ENCODE data around the gene EEF1G. TPM values are rescaled to one million over a fixed set of nuclear protein-coding genes. Genes with fewer than 3 reads are reported as not detected.

The EEF1G gene
- total RNA-seq, 4 donors from 2014 or later: 650 to 1,310 (median 1,178) TPM

DNA sequence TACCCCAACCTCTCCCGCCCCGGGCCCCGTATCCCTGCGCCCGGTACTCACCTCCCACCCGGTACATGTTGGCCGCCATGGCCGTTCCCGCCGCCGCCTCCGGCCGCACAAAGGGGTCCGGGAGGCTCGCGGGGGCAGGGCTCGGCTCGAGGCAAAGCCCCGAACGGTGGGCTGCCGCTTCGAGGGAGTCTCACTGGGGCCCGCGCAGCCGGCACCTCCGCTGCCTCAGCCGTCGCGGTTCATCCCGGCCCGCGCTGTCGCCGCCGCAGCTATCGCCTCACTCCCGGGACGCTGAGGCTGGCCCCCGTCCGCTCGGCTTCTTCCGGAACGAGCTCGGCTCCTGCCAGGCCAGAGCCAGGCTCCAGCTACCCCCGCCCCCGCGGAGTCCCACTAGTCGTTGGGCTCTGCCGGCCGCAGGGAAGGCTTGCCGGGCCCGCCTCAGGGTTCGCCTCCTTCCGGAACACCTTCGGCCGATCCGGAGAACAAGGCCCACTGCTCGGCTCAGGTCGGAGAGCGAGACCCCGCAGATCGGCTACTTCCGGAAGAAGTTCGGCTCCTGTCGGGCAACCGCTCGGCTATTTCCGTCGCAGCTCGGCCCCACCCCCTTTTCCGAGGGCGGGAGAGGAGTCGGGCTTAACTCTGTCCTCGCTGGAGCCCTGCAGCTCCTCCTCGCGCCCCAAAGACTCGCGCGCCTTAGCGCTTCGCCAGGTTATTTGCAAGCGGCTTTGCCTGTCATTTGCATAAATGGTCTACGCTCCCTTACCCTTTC, 27.9 kb upstream of the EEF1G start, which contains the start of gene MTA2:
TSS of gene MTA2 (minus strand) at position 494 of the 769 bp plus-strand sequence. CDS start at position 79, 415 bp downstream.
- TF ChIP-seq, protein P1, sequence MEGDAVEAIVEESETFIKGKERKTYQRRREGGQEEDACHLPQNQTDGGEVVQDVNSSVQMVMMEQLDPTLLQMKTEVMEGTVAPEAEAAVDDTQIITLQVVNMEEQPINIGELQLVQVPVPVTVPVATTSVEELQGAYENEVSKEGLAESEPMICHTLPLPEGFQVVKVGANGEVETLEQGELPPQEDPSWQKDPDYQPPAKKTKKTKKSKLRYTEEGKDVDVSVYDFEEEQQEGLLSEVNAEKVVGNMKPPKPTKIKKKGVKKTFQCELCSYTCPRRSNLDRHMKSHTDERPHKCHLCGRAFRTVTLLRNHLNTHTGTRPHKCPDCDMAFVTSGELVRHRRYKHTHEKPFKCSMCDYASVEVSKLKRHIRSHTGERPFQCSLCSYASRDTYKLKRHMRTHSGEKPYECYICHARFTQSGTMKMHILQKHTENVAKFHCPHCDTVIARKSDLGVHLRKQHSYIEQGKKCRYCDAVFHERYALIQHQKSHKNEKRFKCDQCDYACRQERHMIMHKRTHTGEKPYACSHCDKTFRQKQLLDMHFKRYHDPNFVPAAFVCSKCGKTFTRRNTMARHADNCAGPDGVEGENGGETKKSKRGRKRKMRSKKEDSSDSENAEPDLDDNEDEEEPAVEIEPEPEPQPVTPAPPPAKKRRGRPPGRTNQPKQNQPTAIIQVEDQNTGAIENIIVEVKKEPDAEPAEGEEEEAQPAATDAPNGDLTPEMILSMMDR (IDR thresholded peaks at IDR 0.05; ENCODE audit: low read depth): no peak

DNA sequence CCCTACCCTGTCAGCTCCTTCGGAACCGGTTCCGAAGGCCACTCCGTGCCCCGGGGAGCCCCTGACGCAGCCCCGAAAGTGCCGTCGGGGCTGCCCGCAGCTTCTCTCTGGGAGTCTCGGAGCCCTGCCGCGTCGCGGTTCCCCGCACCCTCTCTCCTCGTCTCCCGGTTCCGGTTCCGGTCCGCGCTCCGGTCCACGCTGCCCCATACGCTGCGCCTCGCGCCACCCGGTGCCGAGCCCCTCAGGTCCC, 27.4 kb upstream of the EEF1G start:
- TF ChIP-seq, protein P1 (IDR thresholded peaks at IDR 0.05; ENCODE audit: low read depth): no peak

DNA sequence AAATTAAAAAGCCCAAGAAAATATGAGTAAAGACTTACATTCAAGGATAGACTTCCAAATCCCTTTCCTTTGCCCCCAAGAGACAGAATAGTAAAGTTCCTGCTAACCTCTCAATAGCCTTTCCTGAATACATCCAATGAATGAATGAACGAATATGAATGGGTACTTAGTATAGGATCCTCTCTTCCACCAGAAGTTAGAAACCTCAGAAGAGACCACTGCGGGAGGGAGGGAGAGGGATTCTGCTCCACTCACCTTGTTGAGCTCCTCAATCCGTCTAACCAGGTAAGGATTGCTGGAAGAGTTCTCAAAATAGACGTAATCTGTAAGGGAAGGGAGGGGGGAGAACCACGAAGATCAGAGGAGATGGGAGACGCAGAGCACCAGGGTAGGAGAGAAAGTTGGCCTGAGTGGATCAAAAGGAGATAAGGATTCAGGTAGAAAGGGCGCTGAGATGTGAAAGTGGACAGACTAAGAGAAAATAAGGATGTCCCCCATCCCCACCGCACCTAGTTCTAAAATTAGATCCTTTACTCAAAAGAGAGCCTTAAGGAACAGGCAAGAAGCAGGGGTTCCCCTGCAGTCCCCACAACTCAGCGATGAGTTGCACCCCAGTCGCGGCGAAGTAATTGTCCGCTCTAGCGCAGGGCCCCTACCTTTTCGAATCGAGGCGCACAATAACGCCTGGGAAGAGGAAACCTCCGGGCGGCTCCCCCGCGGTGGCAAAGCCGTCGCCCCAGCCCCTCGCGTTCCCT, 26.9 kb upstream of the EEF1G start:
- TF ChIP-seq, protein P1 (IDR thresholded peaks at IDR 0.05; ENCODE audit: low read depth): no peak

DNA sequence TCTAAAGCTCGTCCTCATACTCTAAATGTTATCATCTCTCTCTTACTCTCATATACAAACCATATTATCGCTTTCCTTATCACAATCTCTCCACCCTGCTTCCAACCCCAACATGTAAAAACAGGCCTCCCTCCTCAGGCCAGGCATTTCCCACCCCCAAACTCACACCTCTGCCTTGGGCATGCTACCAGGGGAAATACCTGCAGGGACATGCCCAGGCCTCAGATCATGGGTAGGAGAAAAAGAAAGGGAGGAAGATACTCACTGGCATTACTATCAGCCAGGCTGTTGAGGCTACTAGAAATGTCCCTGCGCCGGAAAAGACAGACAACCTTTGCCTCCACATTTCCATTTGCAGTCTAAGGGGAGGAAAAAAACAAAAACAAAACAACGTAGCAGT, 26.2 kb upstream of the EEF1G start:
- TF ChIP-seq, protein P1 (IDR thresholded peaks at IDR 0.05; ENCODE audit: low read depth): no peak

DNA sequence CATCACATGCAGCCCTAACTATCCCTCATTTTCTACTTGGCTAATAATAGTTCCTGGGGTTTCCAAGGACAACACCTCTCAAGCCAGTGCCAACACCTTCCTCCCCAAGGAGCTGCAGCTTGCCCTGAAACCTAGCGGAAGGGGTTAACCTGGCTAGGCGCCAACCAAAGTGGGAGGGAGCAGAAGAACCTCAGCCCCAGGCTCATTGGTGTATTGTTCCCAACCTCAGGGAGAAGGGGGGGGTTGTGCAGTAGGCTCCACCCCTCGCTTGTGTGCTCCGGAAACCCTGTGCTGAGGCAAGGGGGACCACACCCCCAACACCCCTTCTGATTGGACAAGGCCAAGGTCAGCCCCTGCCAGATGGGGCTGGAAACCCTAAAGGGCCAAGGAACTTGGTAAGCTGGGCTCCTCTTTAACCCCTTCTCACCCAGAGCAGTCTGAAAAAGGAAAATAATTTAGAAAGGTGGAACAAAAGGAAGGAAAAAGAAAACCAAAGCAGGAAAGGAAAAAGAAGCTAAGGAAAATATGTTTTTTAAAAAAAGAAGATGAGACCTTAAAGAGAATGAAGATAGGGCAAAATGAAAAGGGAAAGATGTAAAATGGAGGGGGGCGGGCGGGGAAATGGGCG, 25.5 kb upstream of the EEF1G start:
- TF ChIP-seq, protein P1 (IDR thresholded peaks at IDR 0.05; ENCODE audit: low read depth): no peak

DNA sequence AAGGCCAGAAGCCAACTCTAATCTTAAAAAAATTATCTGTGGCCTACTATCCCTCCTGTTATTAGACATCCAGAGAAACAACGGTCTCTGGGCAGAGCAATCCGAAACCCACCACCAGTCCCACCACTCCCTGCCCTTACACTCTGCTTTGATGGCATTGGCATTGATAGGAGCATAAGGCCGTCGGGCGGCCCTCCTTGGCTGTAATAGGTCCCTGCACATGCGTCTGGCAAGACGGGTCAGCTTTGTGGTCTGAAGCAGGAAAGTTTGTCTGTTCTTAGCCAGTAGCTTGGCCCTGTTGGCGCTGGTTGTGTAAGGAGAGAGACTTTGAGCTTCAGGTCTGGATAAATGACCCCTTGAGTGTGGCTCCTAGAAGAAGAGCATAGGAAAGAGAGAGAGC, 21.4 kb upstream of the EEF1G start:
- TF ChIP-seq, protein P1 (IDR thresholded peaks at IDR 0.05; ENCODE audit: low read depth): no peak

DNA sequence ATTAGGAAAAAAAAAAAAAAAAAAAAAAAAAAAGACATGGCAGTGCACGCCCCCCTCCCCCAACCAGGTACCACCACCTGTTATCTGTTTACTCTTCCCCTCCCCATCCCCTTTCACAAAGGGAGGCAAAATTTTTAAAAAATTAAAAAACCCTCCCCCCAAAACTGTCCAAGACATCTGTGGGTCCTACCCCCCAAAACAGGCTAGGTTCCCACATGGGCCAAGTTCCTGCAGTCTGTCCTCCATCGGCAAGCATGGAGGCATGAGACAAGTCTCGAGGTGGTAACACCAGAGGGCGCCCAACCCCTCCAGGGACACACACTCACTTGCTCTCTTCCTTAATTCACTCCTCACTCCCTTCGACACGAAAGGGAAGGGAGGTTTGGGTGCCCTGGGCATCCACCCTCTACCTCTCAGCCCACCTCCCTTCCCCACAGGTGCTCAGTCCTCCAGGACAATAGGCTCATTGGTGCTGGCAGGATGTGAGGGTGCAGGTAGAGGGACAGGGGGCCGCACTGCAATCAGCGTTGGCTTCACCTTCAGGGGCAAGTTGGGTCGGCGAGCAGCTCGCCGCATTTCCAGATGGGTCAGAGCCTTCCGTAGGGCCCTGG, 19.8 kb upstream of the EEF1G start:
- TF ChIP-seq, protein P1 (IDR thresholded peaks at IDR 0.05; ENCODE audit: low read depth): no peak
